NCI-H2196 (cell line): ENCODE results near the gene PSME2.

Experiments used
- DNase-seq: peaks from one replicate; lab custom pipeline; 2025; ENCODE audit not compliant: unreplicated experiment; lab: John Stamatoyannopoulos, UW

Gene PSME2

GRCh38 chr14:24146453-24146977 is at the start of gene PSME2:
Gene PSME2 (minus strand): TSS chr14:24146610. CDS start chr14:24146581, 29 bp downstream.
- peak; percentile 94 for DNase-seq

GRCh38 chr14:24195186-24196070 is 49.0 kb upstream of the PSME2 start, which contains the start of gene TM9SF1:
Gene TM9SF1 (minus strand): TSS chr14:24195441. CDS start chr14:24195019, 422 bp downstream.
- DNase-seq = peak; percentile 78

DNA sequence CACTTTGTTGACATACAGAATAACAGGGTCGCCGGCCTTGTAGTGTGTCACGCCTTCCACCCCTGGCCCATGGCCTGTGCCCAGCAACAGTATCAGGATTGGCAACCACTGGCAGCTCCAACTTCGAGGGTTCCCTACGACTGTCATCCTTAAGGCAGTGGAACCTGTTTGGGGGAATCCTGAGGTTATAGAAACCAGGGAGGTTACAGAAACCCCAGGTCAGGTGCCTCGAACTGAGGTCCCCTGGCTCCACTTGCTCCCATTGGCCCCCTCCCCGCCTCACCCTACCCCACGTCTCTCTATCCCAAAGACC is 48.4 kb upstream of the PSME2 start:
- DNase-seq = no peak

DNA sequence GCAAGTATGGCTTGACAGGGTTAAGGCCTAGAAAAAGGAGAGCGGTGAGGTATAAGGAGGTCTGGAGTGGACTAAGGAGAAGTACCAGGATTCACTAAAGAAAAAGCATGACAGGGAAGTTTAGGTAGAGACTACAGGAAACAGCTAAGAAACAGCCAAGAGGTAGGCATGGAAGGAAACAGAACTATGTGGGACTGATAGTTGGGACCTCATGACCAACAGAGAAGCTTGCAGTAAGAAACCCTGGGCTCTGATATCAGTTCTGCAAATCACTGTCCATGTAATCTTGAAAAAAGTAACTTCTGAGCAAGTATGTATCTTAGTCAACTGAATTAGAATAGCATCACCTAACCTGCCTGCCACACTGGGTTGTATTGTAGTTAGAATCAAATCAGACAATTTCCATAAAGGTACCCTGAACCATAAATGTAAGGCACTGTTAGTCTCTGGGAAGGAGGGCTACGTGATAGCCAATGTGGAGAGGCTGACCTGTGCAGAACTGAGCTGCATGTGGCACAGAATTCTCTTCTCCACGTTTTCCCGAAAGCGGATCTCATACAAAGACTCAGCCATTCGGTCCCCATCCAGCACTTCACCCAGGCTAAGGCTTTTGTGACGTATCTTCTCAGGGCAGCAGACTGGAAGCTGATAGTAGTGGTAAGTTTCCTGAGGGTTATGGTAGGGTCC is 47.9 kb upstream of the PSME2 start:
- no peak for DNase-seq

GRCh38 chr14:24192933-24193332 is 46.5 kb upstream of the PSME2 start:
- no peak for DNase-seq

DNA sequence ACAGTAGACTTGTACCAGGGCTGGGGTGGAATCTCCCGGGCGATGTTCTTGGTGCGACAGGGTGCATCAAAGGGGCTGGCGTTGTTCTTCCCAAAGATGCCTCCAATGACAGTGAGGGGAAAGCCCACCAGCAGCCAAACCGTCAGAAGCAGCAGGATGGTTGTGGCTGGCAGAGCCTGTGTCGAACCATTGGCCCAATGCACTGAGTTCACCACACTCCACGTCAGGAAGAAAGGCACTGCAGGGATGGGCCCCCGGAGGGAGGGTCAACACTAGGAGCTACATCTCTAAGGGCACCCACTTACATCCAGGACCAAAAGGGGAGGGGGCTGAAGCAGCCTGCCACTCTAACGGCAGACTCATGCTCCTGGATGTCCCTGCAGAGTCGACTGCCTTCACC is 44.0 kb upstream of the PSME2 start:
- no peak for DNase-seq

DNA sequence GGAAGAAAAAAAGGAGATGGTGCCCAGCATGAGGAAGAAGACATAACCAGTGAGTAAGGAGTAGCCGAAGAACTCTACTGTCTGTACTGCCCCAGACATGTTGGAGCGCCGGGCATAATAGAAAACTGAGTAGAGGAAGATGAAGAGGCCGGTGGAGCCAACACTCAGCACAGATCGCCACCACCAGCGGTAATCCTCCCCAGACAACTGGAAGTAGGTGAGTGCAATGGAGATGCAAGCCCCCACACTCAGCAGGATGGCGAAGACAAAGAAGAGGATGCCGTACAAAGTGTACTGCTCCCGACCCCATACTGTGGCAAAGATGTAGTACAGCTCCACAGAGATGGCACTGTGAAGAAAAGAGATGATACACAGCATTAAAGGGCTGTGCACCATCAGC is 43.0 kb upstream of the PSME2 start:
- DNase-seq = no peak

DNA sequence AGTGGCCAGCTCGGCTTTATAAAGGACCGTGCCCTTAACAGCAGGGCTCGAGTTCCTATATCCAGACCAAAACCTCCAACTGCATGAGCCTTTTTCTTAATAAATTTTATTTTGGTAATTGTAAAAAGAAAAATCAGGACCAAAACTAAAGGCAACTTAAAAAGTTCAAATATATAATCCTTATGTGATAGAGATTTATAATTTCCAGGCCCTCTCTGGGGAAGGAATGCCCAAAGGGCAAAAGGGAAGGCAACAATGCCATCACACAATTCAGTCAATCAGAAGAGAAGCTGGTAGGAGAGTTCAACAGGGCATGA is 42.6 kb upstream of the PSME2 start:
- no peak for DNase-seq

GRCh38 chr14:24188251-24189058 is 42.0 kb upstream of the PSME2 start, which contains the start of gene IPO4:
Gene IPO4 (minus strand): TSS chr14:24188816. CDS start chr14:24188787, 29 bp downstream.
- peak; percentile 98 for DNase-seq

GRCh38 chr14:24187539-24187915 is 41.1 kb upstream of the PSME2 start:
- DNase-seq = no peak

GRCh38 chr14:24186831-24187538 is 40.6 kb upstream of the PSME2 start:
- no peak for DNase-seq

- no peak for DNase-seq
Measured at GRCh38 chr14:24185741-24186140, 39.3 kb upstream of the PSME2 start.

DNA sequence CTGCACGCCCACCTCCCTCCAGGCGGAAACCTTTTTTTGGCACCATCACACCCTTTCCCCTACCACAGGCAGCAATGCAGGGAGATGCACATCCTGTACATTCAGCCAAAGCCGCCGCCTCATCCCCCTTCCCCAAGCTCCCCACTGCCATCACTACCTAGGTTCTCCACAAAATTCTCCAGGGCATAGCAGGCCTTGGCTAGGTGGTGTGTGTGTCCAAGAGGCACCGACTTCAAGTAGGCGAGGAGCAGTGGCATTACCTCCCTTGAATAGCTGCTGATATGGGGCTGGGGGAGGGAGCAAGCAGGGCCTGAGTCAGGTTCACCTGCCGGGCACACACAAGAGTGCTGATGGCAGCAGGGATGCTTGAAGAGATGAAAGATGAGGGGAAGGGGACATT is 38.6 kb upstream of the PSME2 start:
- DNase-seq = no peak

- no peak for DNase-seq
Measured at GRCh38 chr14:24184104-24184970, 37.9 kb upstream of the PSME2 start.

DNA sequence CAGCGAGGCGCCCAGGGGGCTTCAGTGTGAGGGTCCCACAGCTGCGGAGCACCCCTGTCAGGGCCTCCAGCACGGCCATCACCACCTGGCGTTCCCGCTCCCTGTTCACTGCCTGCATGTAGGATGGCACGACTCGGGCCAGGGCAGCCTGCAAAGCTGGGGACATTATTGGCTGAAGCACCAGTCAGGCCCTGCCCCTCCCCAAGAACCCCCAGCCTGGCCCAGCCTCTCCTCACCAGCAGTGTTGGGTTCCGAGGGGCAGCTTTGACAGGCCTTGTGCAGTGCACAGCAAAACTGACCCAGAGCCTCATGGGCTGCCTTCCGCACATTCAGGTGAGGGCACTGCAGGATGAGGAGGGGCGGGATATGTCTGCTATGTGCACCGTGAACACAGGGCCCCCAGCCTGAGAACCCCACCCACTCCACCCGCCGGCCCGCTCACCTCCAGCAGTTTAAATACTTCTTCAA is 36.6 kb upstream of the PSME2 start:
- no peak for DNase-seq

- DNase-seq = no peak
Measured at GRCh38 chr14:24182110-24182882, 35.9 kb upstream of the PSME2 start.

DNA sequence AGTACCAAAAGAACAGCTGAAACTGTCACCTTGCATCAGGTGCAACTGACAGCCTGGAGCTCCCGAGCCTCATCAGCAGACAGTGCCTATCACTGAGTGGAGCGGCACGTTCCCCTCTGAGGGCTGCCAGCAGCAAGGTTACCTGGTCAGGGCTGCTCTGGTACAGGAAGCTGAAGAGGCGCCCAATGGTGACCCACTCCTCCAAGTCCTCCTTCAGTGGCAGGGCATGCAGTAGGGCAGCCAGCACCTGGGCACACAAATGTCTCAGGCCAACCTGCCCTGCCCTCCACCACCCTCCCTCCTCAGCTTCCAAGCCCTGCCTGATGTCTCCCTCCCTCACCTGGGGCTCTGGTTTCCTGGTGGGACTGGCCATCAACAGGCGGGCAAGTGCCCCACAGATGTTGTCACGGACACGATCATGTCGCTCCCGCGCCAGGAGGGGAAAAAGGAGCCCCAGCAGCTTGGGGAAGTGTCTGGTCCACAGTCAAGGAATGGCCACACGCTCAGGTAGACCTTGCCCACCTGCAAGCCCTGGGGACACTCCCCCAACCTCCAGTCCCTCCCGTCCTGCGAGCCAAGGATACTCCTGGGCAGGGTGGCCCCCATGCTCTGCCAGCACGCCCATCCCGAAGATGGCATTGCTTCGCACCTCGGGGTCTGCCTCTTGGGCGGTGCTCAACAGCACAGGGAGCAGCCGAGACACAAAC is 35.1 kb upstream of the PSME2 start:
- DNase-seq = no peak
